Measurements from ENCODE around the gene HLA-B.

Gene HLA-B

DNA sequence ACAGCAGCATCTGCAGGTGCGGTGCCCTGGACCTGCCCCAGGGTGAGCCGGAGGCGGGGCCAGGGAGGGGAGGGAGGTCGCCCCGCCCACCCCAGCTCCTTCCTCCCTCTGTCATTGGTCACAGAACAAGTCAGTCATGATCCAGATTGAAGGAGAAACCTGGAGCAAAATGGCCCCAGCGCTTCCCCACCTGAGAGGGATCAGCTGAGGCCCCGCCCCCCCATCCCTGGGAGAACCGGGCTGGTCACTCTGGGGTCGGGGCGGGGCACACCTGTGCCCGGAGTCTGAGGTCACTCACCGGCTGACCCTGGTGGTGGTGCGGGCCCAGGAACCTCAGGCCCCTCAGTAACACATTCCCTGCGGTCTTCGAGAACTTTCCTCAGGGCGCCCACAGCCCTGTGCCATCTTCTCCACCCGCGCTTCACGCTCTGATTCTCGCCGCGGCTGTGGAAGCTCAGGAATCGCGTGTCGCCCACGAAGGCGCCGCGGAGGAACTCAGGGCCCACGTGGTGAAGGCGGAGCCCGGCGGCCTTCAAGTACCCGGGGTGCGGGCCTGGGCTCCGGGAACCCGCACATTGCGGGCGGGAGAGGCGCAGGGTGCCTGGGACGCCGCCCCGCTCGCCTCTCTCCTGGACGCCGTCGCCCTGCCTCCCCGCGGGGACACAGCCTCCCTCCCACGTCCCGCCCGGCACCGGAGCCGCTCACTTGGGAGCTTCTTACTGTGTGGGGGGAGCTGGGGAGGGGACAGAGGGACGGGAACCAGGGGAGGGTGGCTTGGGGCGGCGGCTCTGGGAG is 48.7 kb downstream of the HLA-B start:
- peak; percentile 34 to 57 for DNase-seq (ENCODE audit: low read depth in 2 of 2, low spot score in 1 of 2)

DNA sequence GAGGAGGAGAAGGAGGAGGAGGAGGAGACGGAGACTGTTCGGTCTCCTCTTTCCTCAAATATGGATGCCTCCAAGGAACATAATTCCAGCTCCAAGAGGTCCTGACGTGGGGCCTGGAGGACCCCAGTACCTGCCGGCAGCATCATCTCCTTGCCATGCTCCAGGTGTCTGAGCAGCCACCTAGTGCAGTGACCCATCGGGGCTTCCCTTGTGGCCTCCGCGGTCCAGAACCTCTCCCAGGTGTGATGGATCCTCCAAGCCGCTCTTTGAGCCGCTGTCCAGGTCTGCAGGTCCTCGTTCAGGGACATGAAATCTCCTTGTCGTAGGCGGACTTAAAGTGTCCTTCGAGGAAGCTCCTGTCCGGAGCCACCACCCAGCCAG is 49.3 kb downstream of the HLA-B start:
- DNase-seq (ENCODE audit: low read depth in 2 of 2, low spot score in 1 of 2) = no peak

GRCh38 chr6:31305703-31306219 is 51.2 kb downstream of the HLA-B start:
- no peak for DNase-seq (ENCODE audit: low read depth in 2 of 2, low spot score in 1 of 2)

- no peak for DNase-seq (ENCODE audit: low read depth in 2 of 2, low spot score in 1 of 2)
These were observed 52.3 kb downstream of the HLA-B start for GRCh38 chr6:31304683-31305082.

Data from stimulated activated CD8-positive, alpha-beta memory T cell treated with anti-CD3 and anti-CD28 coated beads, Interleukin-4, amount 100 ng/mL, for 4 hours (primary cell).